Gastrocnemius medialis (tissue), 4 donors: ENCODE results near the gene MGST1.

Source experiments
- CTCF ChIP-seq, 5 experiments: fragments of 450-650 bp in 3 of 5; fragments of 200-600 bp in 2 of 5; sonication (generic) in 2 of 5; IDR thresholded peaks in 4 of 5; conservative IDR thresholded peaks in 1 of 5; 1 replicate in 4 of 5; 2 replicates in 1 of 5; pipeline ENCODE4 v1.5.1; 2016 to 2019; ENCODE audit warnings: antibody characterized with exemption in 5 of 5, mild to moderate bottlenecking in 3 of 5, moderate library complexity in 3 of 5
- POLR2A ChIP-seq, 2 donors: fragments of 450-650 bp; IDR thresholded peaks; one replicate each; pipeline ENCODE4 v1.6.1; 2017; ENCODE audit warnings: antibody characterized with exemption in 2 of 2, mild to moderate bottlenecking in 2 of 2, moderate library complexity in 2 of 2

- TF ChIP-seq CTCF (IDR thresholded peaks at IDR 0.05 in 4 of 5, conservative IDR thresholded peaks at IDR 0.05 in 1 of 5) (no peak), POLR2A (IDR thresholded peaks at IDR 0.05) (no peak)
Observed at GRCh38 chr12:16335838-16336237, 11.6 kb upstream of the MGST1 start.
